Stimulated activated naive CD8-positive, alpha-beta T cell treated with anti-CD3 and anti-CD28 coated beads, Interleukin-15, amount 100 ng/mL, for 72 hours (primary cell): ENCODE data around the gene ATP2B2.

Source experiments
- ATAC-seq: fragments of 150-1000 bp; cut with Tn5 transposase; 2 replicates; pipeline ENCODE4 v1.10.0; 2021; ENCODE audit warnings: mild to moderate bottlenecking, moderate library complexity
- DNase-seq, 2 donors: peaks; one replicate each; pipeline ENCODE4 v3.0.0; 2021 to 2022
- H3K27ac Mint-ChIP-seq, 2 donors: one replicate each; pipeline ENCODE4 v1.8.0; 2022; ENCODE audit warnings: mild to moderate bottlenecking in 2 of 2, mixed read lengths in 2 of 2, moderate library complexity in 2 of 2
- H3K27me3 Mint-ChIP-seq: one replicate; pipeline ENCODE4 v1.8.0; 2022; ENCODE audit warnings: mixed read lengths
- H3K4me1 Mint-ChIP-seq: one replicate; pipeline ENCODE4 v1.8.0; 2022; ENCODE audit warnings: mild to moderate bottlenecking, mixed read lengths
- H3K4me3 Mint-ChIP-seq, 2 donors: one replicate each; pipeline ENCODE4 v1.8.0; 2022; ENCODE audit warnings: mild to moderate bottlenecking in 2 of 2, mixed read lengths in 2 of 2, moderate library complexity in 1 of 2
- H3K9me3 Mint-ChIP-seq, 2 donors: one replicate each; pipeline ENCODE4 v1.8.0; 2022; ENCODE audit warnings: mixed read lengths in 2 of 2

ATP2B2 gene

GRCh38 chr3:10508619-10509260 lies 3.4 kb upstream of the ATP2B2 start:
- DNase-seq (no peak), ATAC-seq (no peak)
- Mint-ChIP-seq H3K4me3 (no peak overlapping the region), H3K9me3 (no peaks in the 10 kb centered on the region), H3K27me3 (peaks cover 27% of the 10 kb centered on the region), H3K27ac (peak overlapping the region in 1 of 2 donors; percentile 17), H3K4me1 (peaks cover 6% of the 10 kb centered on the region)

GRCh38 chr3:10508235-10508618 lies 2.8 kb upstream of the ATP2B2 start:
- Mint-ChIP-seq H3K27me3 (peaks cover 31% of the 10 kb centered on the region), H3K9me3 (no peaks in the 10 kb centered on the region), H3K27ac (no peak overlapping the region), H3K4me1 (peaks cover 6% of the 10 kb centered on the region), H3K4me3 (no peak overlapping the region)
- DNase-seq (no peak), ATAC-seq (no peak)

DNA sequence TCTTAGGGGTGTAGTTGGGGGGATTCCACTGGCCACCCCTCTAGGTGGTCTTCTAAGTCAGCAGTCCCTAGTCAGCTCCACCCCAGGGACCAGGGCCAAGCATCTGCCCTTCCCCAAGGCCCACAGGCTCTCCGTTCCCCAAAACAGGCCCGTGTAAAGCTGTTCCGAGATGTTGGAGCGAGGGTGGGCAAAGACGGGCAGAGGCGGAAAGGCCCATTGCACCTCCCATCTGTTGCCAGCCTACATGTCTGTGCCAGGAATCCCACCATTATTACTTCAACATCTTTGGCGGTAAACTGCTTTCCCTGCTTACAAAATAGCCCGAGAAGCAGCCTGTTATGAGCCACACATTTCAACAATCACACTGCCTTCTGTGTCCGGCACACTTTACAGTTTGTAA lies 1.9 kb upstream of the ATP2B2 start:
- no peak for ATAC-seq

GRCh38 chr3:10506696-10507095 lies 1.3 kb upstream of the ATP2B2 start:
- Mint-ChIP-seq H3K27ac (no peak overlapping the region), H3K27me3 (peaks cover 31% of the 10 kb centered on the region), H3K4me3 (no peak overlapping the region), H3K4me1 (peaks cover 6% of the 10 kb centered on the region), H3K9me3 (no peaks in the 10 kb centered on the region)
- DNase-seq = no peak
- ATAC-seq = no peak

More for the DNA sequence above, 1.9 kb upstream of the ATP2B2 start:
- Mint-ChIP-seq H3K9me3 (no peaks in the 10 kb centered on the region), H3K27me3 (peaks cover 31% of the 10 kb centered on the region), H3K27ac (no peak overlapping the region), H3K4me1 (peaks cover 6% of the 10 kb centered on the region), H3K4me3 (no peak overlapping the region)
- no peak for DNase-seq

DNA sequence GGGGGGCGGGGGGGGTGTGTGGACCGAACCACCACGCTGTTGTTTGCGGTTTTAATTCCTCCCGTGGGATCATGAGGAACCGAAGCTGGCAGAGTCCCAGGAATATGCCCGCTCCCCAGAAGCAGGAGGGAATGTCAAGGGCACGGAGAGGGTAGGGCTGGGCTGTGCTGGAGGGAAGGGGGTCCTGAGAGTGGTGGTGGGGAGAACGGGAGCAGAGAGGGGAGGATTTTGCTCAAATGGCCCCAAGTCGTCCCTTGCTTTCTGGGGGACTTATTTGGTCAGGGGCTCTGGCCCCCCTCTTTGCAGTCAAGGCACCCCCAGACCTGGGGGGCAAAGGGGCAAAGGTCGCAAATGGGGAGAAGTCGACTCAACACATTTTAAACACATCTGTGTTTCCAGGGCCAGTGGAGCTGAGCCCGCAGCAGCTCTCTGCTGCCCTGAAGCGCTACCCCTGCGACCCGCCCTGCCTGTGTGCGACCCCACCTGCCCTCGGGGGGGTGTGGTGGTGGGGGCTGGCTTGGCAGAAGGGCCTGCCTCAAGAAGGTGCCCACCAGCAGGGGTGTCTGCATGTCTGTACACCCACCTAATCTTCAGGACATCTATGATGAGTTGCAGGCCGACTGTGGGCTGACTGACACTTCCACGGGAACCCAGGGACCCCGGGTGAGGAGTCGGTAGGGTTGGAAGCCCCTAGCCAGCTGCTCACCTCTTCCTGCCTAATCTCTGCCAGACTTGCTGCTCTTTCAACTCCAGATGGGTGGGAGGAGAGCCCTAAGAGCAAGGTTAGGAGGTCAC lies 602 bp upstream of the ATP2B2 start:
- Mint-ChIP-seq H3K27ac (no peak overlapping the region), H3K4me1 (peaks cover 6% of the 10 kb centered on the region), H3K4me3 (no peak overlapping the region), H3K9me3 (no peaks in the 10 kb centered on the region), H3K27me3 (peaks cover 31% of the 10 kb centered on the region)
- ATAC-seq = no peak
- DNase-seq = no peak

GRCh38 chr3:10504171-10505049 lies 976 bp downstream of the ATP2B2 start:
- no peak for ATAC-seq
- H3K9me3 Mint-ChIP-seq = no peaks in the 10 kb centered on the region
- peaks cover 6% of the 10 kb centered on the region for H3K4me1 Mint-ChIP-seq
- peaks cover 31% of the 10 kb centered on the region for H3K27me3 Mint-ChIP-seq
- H3K4me3 Mint-ChIP-seq = peak overlapping the region in 1 of 2 donors; percentile 24
- DNase-seq = no peak
- no peak overlapping the region for H3K27ac Mint-ChIP-seq

DNA sequence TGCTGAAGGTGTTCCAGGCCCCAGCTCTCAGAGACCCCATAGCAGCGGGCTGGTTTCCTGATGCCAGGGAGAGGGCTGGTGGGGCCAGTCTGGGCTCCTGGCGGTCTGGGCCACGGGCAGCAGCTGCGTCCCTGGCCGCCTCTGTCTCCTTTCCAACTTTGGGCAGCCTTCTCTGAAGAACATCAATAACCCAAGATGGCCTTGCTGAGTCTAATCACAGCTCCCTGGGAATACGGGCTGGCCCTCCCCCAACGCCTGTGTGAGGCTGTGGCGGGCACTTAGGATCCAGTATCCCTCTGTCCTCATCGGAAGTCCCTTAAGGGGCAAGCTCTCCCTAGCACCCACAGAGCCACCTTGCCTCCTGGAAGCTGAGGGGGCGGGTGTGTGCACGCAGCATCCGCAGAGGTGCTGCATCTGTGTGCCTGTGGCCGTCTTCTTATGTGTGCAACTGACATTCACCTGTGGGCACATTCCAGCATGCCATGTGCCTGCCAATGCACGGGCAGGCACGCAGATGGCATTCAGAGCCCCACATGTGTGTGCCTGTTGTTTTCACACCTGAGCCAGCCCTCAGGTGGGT lies 2.1 kb downstream of the ATP2B2 start:
- Mint-ChIP-seq H3K27me3 (peaks cover 31% of the 10 kb centered on the region), H3K4me1 (peaks cover 6% of the 10 kb centered on the region), H3K9me3 (no peaks in the 10 kb centered on the region), H3K4me3 (no peak overlapping the region), H3K27ac (no peak overlapping the region)
- no peak for DNase-seq
- no peak for ATAC-seq

- no peak overlapping the region for H3K27ac Mint-ChIP-seq
- H3K27me3 Mint-ChIP-seq = peaks cover 31% of the 10 kb centered on the region
- no peak overlapping the region for H3K4me3 Mint-ChIP-seq
- H3K9me3 Mint-ChIP-seq = no peaks in the 10 kb centered on the region
- no peak for DNase-seq
- peaks cover 6% of the 10 kb centered on the region for H3K4me1 Mint-ChIP-seq
- ATAC-seq = no peak
Measured at GRCh38 chr3:10502185-10502880, 3.1 kb downstream of the ATP2B2 start.

GRCh38 chr3:10501664-10502052 lies 3.7 kb downstream of the ATP2B2 start:
- Mint-ChIP-seq H3K27ac (no peak overlapping the region), H3K27me3 (peaks cover 31% of the 10 kb centered on the region), H3K9me3 (no peaks in the 10 kb centered on the region), H3K4me1 (peaks cover 6% of the 10 kb centered on the region), H3K4me3 (no peak overlapping the region)
- no peak for ATAC-seq
- no peak for DNase-seq

DNA sequence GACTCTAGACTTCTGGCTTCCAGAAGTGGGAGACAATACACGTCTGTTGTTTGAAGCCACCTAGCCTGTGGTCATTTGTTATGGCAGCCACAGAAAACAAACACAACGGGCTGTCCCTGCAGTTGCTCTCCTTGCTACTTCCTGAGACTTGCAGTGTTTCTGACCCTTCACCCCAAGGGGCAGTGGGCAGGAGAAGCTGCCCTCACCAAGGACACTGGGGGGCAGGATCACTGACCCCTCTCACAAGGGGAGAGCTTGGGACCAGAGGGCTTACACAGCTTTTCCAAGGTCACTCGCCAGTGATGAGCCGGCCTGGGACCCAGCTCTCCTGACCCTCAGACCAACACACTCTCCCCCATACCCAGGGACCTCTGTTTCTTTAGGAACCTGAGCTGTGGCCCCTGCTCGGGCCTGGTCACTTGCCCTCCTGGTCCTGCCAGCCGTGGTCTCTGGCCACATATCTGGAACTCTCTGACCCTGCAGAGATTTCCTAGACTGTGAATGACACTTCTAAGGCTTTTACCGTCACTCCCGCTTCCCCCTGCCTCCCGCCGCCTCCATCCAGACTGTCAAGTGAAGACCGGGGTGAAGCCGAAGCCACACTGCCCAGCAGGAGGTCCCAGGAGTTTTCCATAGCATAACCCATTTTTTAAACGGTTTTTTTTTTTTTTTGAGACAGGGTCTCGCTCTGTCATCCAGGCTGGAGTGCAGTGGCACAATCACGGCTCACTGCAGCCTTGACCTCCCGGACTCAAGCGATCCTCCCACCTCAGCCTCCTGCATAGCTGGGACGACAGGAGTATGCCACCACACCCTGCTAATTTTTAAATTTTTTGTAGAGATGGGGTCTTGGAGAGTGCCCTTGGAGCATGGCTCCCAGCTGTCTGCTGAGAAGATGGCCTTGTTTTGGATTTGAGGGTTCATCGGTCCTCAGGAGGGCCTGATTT lies 4.4 kb downstream of the ATP2B2 start:
- Mint-ChIP-seq H3K27me3 (peaks cover 26% of the 10 kb centered on the region), H3K27ac (no peak overlapping the region), H3K4me3 (no peak overlapping the region), H3K9me3 (no peaks in the 10 kb centered on the region), H3K4me1 (peaks cover 6% of the 10 kb centered on the region)
- DNase-seq (no peak), ATAC-seq (no peak)

- DNase-seq (no peak), ATAC-seq (no peak)
- Mint-ChIP-seq H3K4me3 (no peak overlapping the region), H3K9me3 (no peaks in the 10 kb centered on the region), H3K27ac (no peak overlapping the region), H3K27me3 (no peaks in the 10 kb centered on the region), H3K4me1 (no peaks in the 10 kb centered on the region)
Measured at GRCh38 chr3:10498271-10498670, 7.1 kb downstream of the ATP2B2 start.

DNA sequence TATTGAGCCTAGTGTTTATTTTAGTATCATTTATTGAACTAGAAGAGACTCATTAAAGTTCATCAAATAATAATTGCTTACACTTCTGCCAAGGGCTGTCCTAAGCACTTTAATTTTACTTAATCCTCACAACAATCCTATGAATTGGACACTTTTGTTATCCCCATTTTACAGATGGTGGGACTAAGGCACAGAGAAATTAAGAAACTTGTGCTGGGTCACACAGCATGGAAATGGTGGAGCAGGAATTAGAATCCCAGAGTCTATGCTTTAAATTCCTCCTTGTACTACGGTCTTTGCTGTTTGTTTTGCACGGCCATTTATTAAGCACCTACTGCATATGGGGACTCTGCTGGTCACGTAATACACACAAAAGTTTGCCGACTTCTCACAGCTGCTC lies 7.9 kb downstream of the ATP2B2 start:
- no peak overlapping the region for H3K27ac Mint-ChIP-seq
- no peaks in the 10 kb centered on the region for H3K9me3 Mint-ChIP-seq
- no peaks in the 10 kb centered on the region for H3K4me1 Mint-ChIP-seq
- DNase-seq (no peak), ATAC-seq (no peak)
- H3K4me3 Mint-ChIP-seq = no peak overlapping the region
- no peaks in the 10 kb centered on the region for H3K27me3 Mint-ChIP-seq

- Mint-ChIP-seq H3K4me1 (no peaks in the 10 kb centered on the region), H3K9me3 (no peaks in the 10 kb centered on the region), H3K4me3 (no peak overlapping the region), H3K27ac (no peak overlapping the region), H3K27me3 (no peaks in the 10 kb centered on the region)
- DNase-seq (no peak), ATAC-seq (no peak)
Measured at GRCh38 chr3:10496121-10496863, 9.1 kb downstream of the ATP2B2 start.

DNA sequence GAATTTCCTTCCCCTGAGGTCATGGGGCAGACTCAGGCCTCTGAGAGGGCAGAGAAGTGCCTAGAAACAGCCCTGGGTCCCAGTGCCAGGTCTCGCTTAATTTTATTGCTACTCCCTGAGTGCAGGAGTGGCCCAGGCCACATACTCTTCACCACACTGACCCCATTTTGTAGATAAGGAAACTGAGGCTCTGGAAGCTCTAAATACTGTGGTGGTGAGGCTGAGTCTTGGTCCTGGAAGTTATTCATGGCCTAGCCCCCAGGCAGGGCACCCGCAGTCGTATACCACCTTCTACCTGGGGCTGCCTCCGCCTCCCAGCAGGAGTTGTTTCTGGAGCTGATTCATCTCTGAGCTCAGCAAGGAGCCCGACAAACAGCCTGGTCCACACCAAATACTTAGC lies 9.8 kb downstream of the ATP2B2 start:
- DNase-seq = no peak
- no peak overlapping the region for H3K27ac Mint-ChIP-seq
- H3K4me1 Mint-ChIP-seq = no peaks in the 10 kb centered on the region
- no peaks in the 10 kb centered on the region for H3K9me3 Mint-ChIP-seq
- H3K27me3 Mint-ChIP-seq = no peaks in the 10 kb centered on the region
- no peak overlapping the region for H3K4me3 Mint-ChIP-seq
- ATAC-seq = no peak
